ENCODE data around the gene OXCT1.
"Not testable (repeated sequence)": the region's sequence is repeated elsewhere in the genome, so short reads cannot be mapped to it uniquely, and the experiment has no call there.

Gene OXCT1

GRCh38 chr5:41770799-41771198, 99.4 kb downstream of the OXCT1 start:
- DNase-seq = no peak

- no peak for DNase-seq
Observed at GRCh38 chr5:41768692-41769091, 101.5 kb downstream of the OXCT1 start.

GRCh38 chr5:41764650-41765049, 105.6 kb downstream of the OXCT1 start:
- no peak for DNase-seq

- DNase-seq = no peak
Observed at GRCh38 chr5:41763574-41763973, 106.7 kb downstream of the OXCT1 start.

- no peak for DNase-seq
Observed at GRCh38 chr5:41763081-41763480, 107.1 kb downstream of the OXCT1 start.

GRCh38 chr5:41762426-41762825, 107.8 kb downstream of the OXCT1 start:
- DNase-seq = no peak

GRCh38 chr5:41761663-41762062, 108.6 kb downstream of the OXCT1 start:
- DNase-seq = no peak

- DNase-seq = no peak
Observed at GRCh38 chr5:41755705-41756104, 114.5 kb downstream of the OXCT1 start.

GRCh38 chr5:41754857-41755256, 115.4 kb downstream of the OXCT1 start:
- no peak for DNase-seq

- no peak for DNase-seq
Observed at GRCh38 chr5:41751867-41752266, 118.4 kb downstream of the OXCT1 start.

GRCh38 chr5:41748631-41749030, 121.6 kb downstream of the OXCT1 start:
- DNase-seq = no peak

GRCh38 chr5:41747708-41748107, 122.5 kb downstream of the OXCT1 start:
- no peak for DNase-seq

- no peak for DNase-seq
Observed at GRCh38 chr5:41747301-41747700, 122.9 kb downstream of the OXCT1 start.

GRCh38 chr5:41742608-41743007, 127.6 kb downstream of the OXCT1 start:
- DNase-seq = not testable (repeated sequence)

- no peak for DNase-seq
Observed at GRCh38 chr5:41738710-41739354, 131.4 kb downstream of the OXCT1 start.

- no peak for DNase-seq
Observed at GRCh38 chr5:41736641-41737040, 133.6 kb downstream of the OXCT1 start.

GRCh38 chr5:41735213-41735612, 135.0 kb downstream of the OXCT1 start:
- no peak for DNase-seq

- DNase-seq = not testable (repeated sequence)
Observed at GRCh38 chr5:41729381-41729780, 140.8 kb downstream of the OXCT1 start.

GRCh38 chr5:41728281-41728680, 141.9 kb downstream of the OXCT1 start:
- no peak for DNase-seq

- no peak for DNase-seq
Observed at GRCh38 chr5:41722359-41722950, 147.8 kb downstream of the OXCT1 start.

GRCh38 chr5:41721516-41721915, 148.7 kb downstream of the OXCT1 start:
- DNase-seq = no peak

- no peak for DNase-seq
Observed at GRCh38 chr5:41716382-41716781, 153.8 kb downstream of the OXCT1 start.

- not testable (repeated sequence) for DNase-seq
Observed at GRCh38 chr5:41714446-41714845, 155.8 kb downstream of the OXCT1 start.

GRCh38 chr5:41708604-41708940, 161.7 kb downstream of the OXCT1 start:
- DNase-seq = no peak
